Cerebellar nuclear complex (tissue), 1 donor: Measurements from ENCODE around the gene NR3C1.
"Not testable (repeated sequence)": the region's sequence is repeated elsewhere in the genome, so short reads cannot be mapped to it uniquely, and the experiment has no call there.

ENCODE experiments used
- DNase-seq, 2 experiments: peaks; one replicate each; lab custom pipeline; 2025; lab: John Stamatoyannopoulos, UW

The NR3C1 gene

GRCh38 chr5:143336485-143336884, 67.0 kb downstream of the NR3C1 start:
- DNase-seq: no peak

GRCh38 chr5:143334903-143335302, 68.6 kb downstream of the NR3C1 start:
- DNase-seq: no peak

GRCh38 chr5:143334380-143334779, 69.1 kb downstream of the NR3C1 start:
- DNase-seq: not testable (repeated sequence)

- DNase-seq: no peak
Measured at GRCh38 chr5:143331956-143332355, 71.5 kb downstream of the NR3C1 start.

GRCh38 chr5:143329843-143330242, 73.6 kb downstream of the NR3C1 start:
- DNase-seq: no peak

GRCh38 chr5:143328589-143329220, 74.8 kb downstream of the NR3C1 start:
- no peak for DNase-seq

- not testable (repeated sequence) for DNase-seq
Measured at GRCh38 chr5:143325086-143325485, 78.4 kb downstream of the NR3C1 start.

- DNase-seq: not testable (repeated sequence)
Measured at GRCh38 chr5:143322931-143323630, 80.4 kb downstream of the NR3C1 start.

GRCh38 chr5:143322176-143322575, 81.3 kb downstream of the NR3C1 start:
- DNase-seq: no peak

- no peak for DNase-seq
Measured at GRCh38 chr5:143319437-143320227, 83.9 kb downstream of the NR3C1 start.

- DNase-seq: no peak
Measured at GRCh38 chr5:143318833-143319232, 84.7 kb downstream of the NR3C1 start.

- no peak for DNase-seq
Measured at GRCh38 chr5:143318270-143318669, 85.2 kb downstream of the NR3C1 start.

GRCh38 chr5:143316844-143317631, 86.4 kb downstream of the NR3C1 start:
- peak in 1 of 2 experiments; percentile 27 for DNase-seq

- no peak for DNase-seq
Measured at GRCh38 chr5:143316337-143316736, 87.1 kb downstream of the NR3C1 start.

GRCh38 chr5:143315929-143316328, 87.6 kb downstream of the NR3C1 start:
- DNase-seq: no peak

- no peak for DNase-seq
Measured at GRCh38 chr5:143315214-143315613, 88.3 kb downstream of the NR3C1 start.

GRCh38 chr5:143314659-143315058, 88.8 kb downstream of the NR3C1 start:
- DNase-seq: no peak

GRCh38 chr5:143314099-143314498, 89.4 kb downstream of the NR3C1 start:
- DNase-seq: no peak

GRCh38 chr5:143313298-143313852, 90.1 kb downstream of the NR3C1 start:
- DNase-seq: no peak

- no peak for DNase-seq
Measured at GRCh38 chr5:143312822-143313221, 90.7 kb downstream of the NR3C1 start.

GRCh38 chr5:143311955-143312354, 91.5 kb downstream of the NR3C1 start:
- no peak for DNase-seq

- DNase-seq: no peak
Measured at GRCh38 chr5:143311428-143311827, 92.1 kb downstream of the NR3C1 start.
